Fibroblast of peridontal ligament (primary cell): Measurements from ENCODE around the gene MMP11.

ENCODE experiments used
- DNase-seq: peaks from one replicate; pipeline ENCODE4 v3.0.0-alpha.2; 2010; ENCODE audit errors: extremely low read depth

MMP11 gene

DNA sequence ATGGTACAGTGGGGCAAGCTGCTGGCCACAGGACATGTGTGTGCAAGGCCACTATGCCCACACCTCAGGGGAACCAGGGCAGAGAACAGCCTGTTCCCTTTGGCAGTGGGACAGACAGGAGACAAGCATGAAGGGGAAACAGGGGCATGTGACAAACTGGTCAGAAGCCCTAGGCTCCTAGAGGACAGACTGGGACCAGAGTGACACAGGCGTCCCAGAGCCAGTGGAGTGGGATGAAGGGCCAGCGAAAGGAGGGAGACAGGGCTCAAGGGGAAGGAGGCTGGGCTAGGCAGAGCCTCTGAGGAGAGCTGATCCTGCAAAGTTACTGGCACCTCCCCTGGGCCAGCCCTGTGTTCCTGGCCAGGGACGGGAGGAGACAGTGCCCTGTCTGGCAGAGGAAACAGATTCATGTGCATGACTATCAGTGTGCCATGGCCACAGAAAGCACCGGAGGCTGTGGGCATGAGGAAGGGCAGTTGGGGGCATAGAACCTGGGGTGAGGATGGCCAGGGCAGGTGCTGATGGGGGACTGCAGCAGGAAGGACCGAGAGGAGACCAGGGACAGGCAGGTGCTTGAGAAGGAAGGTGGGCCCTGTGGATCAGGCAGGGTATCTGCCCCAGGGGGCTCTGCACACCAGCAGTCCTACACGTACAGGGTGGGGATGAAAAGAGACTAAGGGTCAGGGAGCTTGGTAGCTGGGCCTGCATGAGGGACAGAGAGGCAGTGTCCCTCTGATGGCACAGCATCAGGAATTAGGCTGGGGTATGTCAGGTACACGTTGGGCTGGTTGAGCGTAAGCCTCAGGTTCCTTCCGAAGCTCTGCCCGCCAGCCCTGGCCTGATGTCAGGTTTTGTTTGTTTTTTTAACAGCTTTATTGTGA, 56.4 kb downstream of the MMP11 start:
- DNase-seq, result no peak

DNA sequence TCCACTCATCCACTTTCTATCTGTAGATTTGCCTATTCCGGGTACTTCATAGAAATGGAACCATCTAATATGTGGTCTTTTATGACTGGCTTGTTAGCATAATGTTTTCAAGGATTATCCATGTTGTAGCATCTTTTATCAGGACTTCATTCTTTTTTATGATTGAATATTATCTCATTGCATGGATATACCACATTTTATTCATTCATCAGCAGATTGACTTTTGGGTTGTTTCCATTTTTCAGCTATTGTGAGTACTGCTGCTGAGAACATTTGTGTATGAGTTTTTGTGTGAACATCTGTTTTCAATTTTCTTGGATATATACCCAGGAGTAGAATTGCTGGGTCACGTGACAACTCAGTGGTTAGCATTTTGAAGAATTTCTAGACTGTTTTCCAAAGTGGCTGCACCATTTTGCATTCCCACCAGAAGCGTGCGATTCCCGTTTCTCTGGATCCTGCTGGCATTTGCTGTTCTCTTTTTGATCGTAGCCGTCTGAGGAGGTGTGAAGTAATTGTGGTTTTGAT, 57.3 kb downstream of the MMP11 start:
- peak; percentile 98 for DNase-seq

DNA sequence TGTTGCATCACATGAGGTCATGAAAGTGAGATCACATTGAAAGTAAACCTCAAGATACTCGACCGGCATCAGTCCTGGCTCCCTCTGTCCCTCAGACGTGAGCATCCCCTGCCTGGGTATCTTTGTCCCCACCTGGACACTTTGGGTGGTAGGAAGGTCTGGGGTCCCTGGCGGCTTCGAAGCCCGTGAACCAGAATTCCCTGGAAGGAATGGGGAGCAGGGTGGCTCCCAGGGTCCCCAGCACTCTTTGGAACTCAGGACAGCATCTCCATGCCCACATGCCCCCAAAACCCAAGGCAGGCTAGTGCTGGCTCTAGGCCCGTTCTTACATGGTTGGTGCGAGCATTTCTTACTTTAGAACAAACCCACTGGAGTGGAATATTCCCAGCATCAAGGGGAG, 58.6 kb downstream of the MMP11 start:
- no peak for DNase-seq

DNA sequence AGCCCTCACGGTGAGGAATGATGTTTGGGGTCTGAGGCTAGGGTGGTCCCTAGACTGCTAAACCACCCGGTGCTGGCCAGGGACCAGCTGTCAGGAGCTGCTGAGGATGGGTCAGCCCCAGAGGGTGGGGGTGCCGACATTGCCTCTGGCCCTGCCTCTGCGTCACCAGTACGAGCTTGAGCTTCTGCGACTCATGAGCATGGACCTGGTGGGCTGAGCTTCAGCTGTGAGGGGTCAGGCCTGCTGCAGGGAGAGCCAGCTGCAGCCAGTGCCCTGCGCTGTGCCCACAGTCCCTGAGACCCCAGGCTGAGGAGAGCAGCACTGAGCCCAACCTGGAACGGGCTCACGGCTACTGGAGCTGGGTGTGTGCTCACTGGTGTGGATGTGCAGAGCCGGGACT, 59.1 kb downstream of the MMP11 start:
- DNase-seq, result no peak

DNA sequence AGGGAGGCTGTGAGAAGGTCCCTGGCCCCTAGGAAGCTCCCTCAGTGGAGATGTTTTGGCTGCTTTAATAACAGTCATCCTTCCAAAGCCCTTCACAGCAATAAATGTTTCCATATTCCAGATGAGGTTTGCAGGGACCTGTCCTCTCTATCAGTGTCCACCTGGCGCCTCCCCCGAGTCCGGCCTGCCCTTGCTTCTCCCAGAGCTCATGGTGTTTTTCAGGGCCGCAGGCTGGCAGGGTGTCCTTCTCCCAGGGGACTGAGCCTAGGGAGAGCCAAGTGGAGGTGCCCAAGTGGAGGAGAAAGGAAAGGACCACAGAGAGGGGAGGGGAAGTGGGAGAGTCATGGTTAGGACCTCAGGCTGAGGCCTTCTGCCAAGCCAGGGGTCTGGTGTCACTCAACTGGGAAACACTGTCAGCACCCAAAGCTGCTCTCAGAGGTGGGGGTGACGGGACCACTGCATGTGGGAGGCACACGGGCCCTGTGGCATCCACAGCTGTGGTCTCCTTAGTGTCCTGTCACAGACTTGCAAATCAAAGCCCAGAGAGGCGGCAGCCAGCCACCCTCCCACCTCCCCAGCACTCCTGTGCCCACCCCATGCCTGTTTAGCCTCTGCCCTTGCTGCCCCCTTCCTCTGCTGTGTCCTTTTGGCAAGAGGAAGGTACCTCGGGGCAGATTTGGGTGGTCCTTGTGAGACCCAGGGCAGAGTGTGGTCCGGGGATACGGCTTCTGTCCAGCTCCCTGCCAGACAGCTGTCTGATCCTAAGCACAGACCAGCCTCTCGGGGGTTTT, 59.8 kb downstream of the MMP11 start:
- no peak for DNase-seq

DNA sequence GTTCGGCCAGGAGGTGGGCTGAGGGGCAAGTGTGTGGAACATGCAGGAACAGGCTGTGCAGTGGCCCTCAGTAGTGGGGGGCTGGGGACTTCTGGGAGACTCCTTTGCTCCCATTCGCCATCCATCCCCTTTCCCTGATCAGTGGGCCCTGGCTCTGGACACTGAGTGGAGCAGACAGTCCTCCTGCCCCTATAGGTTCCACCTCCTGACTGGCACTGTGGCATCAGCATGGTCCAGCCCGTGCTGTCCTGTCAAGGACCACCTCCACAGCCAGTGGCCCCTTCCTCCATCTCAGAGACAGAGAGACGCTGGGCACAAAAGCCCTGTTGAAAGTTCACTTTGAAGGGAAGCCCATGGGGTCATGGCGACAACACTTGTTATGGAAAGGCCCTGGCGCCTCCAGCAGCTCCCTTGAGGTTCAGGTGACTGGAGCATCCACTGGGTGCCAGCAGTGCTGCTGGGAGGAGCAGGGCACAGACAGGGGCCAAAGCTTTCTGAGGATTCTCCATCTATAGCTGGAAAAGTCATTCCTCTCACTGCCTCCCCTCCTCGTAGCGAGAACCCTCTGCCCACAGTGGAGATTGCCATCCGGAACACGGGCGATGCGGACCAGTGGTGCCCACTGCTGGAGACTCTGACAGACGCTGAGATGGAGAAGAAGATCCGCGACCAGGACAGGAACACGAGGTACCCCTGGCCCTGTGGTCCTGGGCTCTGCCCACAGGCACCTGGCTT, 60.5 kb downstream of the MMP11 start:
- DNase-seq, result no peak
